GM13977 (cell line): ENCODE data around the gene IFT122.
"Not testable (repeated sequence)": the region's sequence is repeated elsewhere in the genome, so short reads cannot be mapped to it uniquely, and the experiment has no call there.

Experiments used
- DNase-seq: peaks from one replicate; pipeline ENCODE4 v3.0.0; 2012; ENCODE audit warnings: low spot score
- in situ Hi-C: fragments of 300-500 bp; cut with MboI; formaldehyde crosslinking; loops from one replicate; pipeline ENCODE4 v1.12.0; 2022; ENCODE audit warnings: low sequenced_read_pairs, low pct_unique_long_range_greater_than_20kb, mixed read lengths, inconsistent platforms; ENCODE audit not compliant: unreplicated experiment
- TF ChIP-seq, protein P1 (sequence below): IDR thresholded peaks from 2 replicates; pipeline ENCODE4 v1.5.1; 2012; ENCODE audit warnings: mild to moderate bottlenecking, control low read depth; ENCODE audit not compliant: insufficient read depth; ENCODE audit errors: extremely low read depth, missing control alignments

The IFT122 gene

DNA sequence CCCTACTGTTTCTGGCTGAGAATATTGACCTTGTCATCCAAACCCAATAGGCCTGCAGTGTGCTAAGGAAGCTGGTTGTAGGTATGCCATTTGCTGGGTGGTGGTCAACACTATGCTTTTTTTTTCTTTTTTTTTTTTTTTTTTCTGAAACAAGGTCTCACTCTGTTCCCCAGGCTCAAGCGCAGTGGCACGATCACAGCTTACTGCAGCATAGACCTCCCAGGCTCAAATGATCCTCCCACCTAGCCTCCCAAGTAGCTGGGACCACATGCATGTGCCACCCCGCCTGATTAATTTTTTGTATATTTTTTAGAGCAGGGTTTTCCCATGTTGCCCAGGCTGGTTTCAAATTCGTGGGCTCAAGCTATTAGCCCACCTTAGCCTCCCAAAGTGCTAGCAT, 52.7 kb downstream of the IFT122 start:
- TF ChIP-seq, protein P1, sequence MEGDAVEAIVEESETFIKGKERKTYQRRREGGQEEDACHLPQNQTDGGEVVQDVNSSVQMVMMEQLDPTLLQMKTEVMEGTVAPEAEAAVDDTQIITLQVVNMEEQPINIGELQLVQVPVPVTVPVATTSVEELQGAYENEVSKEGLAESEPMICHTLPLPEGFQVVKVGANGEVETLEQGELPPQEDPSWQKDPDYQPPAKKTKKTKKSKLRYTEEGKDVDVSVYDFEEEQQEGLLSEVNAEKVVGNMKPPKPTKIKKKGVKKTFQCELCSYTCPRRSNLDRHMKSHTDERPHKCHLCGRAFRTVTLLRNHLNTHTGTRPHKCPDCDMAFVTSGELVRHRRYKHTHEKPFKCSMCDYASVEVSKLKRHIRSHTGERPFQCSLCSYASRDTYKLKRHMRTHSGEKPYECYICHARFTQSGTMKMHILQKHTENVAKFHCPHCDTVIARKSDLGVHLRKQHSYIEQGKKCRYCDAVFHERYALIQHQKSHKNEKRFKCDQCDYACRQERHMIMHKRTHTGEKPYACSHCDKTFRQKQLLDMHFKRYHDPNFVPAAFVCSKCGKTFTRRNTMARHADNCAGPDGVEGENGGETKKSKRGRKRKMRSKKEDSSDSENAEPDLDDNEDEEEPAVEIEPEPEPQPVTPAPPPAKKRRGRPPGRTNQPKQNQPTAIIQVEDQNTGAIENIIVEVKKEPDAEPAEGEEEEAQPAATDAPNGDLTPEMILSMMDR, result no peak
- DNase-seq, result no peak
- in situ Hi-C loops, result no loop called here

DNA sequence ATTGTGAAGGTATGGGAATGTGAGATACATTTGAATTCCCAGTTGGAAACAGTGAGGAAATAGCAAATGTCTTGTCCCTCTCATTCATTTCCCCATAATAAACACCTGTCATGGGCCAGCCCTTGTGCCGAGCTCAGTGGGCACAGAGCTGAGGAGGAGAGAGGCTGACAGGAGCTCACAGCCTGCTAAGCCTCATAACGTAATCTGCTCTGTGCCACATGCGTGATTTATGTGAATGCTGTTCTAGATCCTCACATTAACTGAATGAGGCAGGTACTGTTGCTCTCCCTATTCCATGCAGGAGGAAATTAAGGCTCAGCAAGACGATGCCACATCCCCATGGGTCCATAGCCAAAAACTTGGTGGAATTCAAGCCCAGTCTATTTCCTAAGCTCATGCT, 53.2 kb downstream of the IFT122 start:
- in situ Hi-C loops, result no loop called here
- DNase-seq, result no peak
- TF ChIP-seq, protein P1, result no peak

- in situ Hi-C loops, DNase-seq: not testable (repeated sequence)
Measured at GRCh38 chr3:129494499-129494898, 54.5 kb downstream of the IFT122 start.

DNA sequence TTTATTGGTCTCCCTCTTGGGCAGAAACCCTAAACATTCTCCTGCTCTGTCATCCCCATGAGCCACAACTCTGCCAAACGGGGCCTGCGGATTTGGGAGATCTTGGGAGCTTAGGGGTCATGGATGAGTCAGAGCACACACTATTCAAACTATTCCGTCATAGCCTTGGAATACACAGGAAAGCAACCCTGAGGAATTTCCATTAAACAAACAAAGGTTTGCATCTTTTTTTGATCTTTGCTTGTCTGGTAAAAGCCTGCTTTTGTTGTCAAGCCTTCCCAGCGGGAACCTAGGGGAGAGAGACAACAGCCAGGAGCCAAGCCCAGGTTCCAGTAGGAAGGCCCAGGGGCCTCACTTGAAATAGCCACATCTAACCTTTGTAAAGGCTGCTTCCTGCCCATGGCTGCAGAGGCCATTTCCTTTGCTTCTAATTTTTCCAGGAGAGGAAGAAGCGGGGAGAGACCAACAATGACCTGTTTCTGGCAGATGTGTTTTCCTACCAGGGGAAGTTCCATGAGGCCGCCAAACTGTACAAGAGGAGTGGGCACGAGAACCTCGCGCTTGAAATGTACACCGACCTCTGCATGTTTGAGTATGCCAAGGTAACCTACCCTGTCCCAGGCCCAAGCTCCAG, 55.1 kb downstream of the IFT122 start:
- DNase-seq, in situ Hi-C loops: not testable (repeated sequence)

GRCh38 chr3:129497876-129498275, 57.9 kb downstream of the IFT122 start:
- DNase-seq, in situ Hi-C loops: not testable (repeated sequence)

GRCh38 chr3:129498603-129499488, 58.8 kb downstream of the IFT122 start:
- in situ Hi-C loops, DNase-seq: not testable (repeated sequence)

GRCh38 chr3:129499604-129500333, 59.7 kb downstream of the IFT122 start:
- in situ Hi-C loops, DNase-seq: not testable (repeated sequence)

DNA sequence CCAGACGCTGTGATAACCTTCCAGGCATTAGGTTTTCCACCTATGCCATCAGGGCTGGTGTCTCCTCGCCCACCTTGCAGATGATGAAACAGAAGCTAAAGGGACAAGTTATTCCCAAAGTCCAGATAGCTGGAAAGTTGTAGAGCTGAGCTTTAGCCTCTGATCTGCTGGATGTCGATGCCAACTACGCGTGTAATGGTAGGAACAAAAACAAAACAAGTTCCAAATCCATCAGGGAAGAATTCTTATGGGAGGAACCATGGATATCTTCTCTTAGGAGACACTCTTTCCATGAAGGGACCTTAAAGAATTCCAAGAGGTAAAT, 60.3 kb downstream of the IFT122 start:
- TF ChIP-seq, protein P1, result no peak
- in situ Hi-C loops, result no loop called here
- no peak for DNase-seq

- TF ChIP-seq, protein P1, result no peak
- in situ Hi-C loops, result no loop called here
- DNase-seq, result no peak
Measured at GRCh38 chr3:129501630-129502029, 61.6 kb downstream of the IFT122 start.
